DND-41 (cell line): ENCODE measurements around the gene RYR3.

Experiments used
- ATAC-seq: fragments of 200-7000 bp; cut with Tn5 transposase; 3 replicates; pipeline ENCODE4 v1.9.1; 2021; ENCODE audit warnings: low read depth; ENCODE audit not compliant: insufficient read depth
- DNase-seq: peaks from one replicate; pipeline ENCODE4 v3.0.0-alpha.2; 2020
- H2AFZ ChIP-seq: 2 replicates; pipeline ENCODE4 v1.6.0; 2012; ENCODE audit warnings: low read depth, low read length
- H3K27ac ChIP-seq: 2 replicates; pipeline ENCODE4 v1.5.1; 2012; ENCODE audit warnings: low read length, inconsistent platforms
- H3K27me3 ChIP-seq: fragments of 200-600 bp; sonication (generic); 2 replicates; pipeline ENCODE4 v1.6.0; 2012; ENCODE audit warnings: low read length, mild to moderate bottlenecking, inconsistent platforms; ENCODE audit not compliant: insufficient read depth, poor library complexity
- H3K36me3 ChIP-seq: 2 replicates; pipeline ENCODE4 v1.5.1; 2012; ENCODE audit warnings: low read length, inconsistent platforms; ENCODE audit not compliant: insufficient read depth
- H3K4me1 ChIP-seq: 2 replicates; pipeline ENCODE4 v1.5.1; 2012; ENCODE audit warnings: mild to moderate bottlenecking, low read length; ENCODE audit not compliant: insufficient read depth
- H3K4me2 ChIP-seq: 2 replicates; pipeline ENCODE4 v1.6.0; 2012; ENCODE audit warnings: mild to moderate bottlenecking, moderate library complexity, low read length, inconsistent platforms; ENCODE audit not compliant: insufficient read depth
- H3K4me3 ChIP-seq, 2 experiments: fragments of 200-600 bp in 1 of 2; shearing (Covaris generic) in 1 of 2; 2 replicates each; pipeline ENCODE4 v1.5.1; 2012 to 2016; ENCODE audit warnings: inconsistent platforms in 2 of 2, low read length in 2 of 2, mild to moderate bottlenecking in 2 of 2, low read depth in 1 of 2, moderate library complexity in 1 of 2
- H3K79me2 ChIP-seq: 2 replicates; pipeline ENCODE4 v1.6.0; 2012; ENCODE audit warnings: low read length, inconsistent platforms; ENCODE audit not compliant: insufficient read depth
- H3K9ac ChIP-seq: 2 replicates; pipeline ENCODE4 v1.6.0; 2012; ENCODE audit warnings: low read depth, mild to moderate bottlenecking, inconsistent platforms, low read length, moderate library complexity
- H3K9me3 ChIP-seq: 2 replicates; pipeline ENCODE4 v1.5.1; 2012; ENCODE audit warnings: low read length, moderate library complexity, mild to moderate bottlenecking, inconsistent platforms; ENCODE audit not compliant: insufficient read depth, severe bottlenecking
- H4K20me1 ChIP-seq: 2 replicates; pipeline ENCODE4 v1.6.0; 2012; ENCODE audit warnings: low read length; ENCODE audit not compliant: insufficient read depth
- CTCF ChIP-seq: IDR thresholded peaks from 2 replicates; pipeline ENCODE4 v1.5.1; 2012; ENCODE audit warnings: borderline replicate concordance, low read length, moderate library complexity, mild to moderate bottlenecking; ENCODE audit not compliant: poor library complexity, severe bottlenecking; ENCODE audit errors: extremely low read depth
- EZH2 ChIP-seq: IDR thresholded peaks from 3 replicates; pipeline ENCODE4 v1.6.1; 2012; ENCODE audit warnings: borderline replicate concordance, low read depth, mild to moderate bottlenecking, moderate library complexity, low read length, inconsistent platforms; ENCODE audit not compliant: severe bottlenecking

RYR3 gene

GRCh38 chr15:33742306-33742705, 431.5 kb downstream of the RYR3 start:
- Histone ChIP-seq H2AFZ (no peak overlapping the region), H3K9ac (no peak overlapping the region), H3K4me3 (no peak overlapping the region), H3K27ac (no peak overlapping the region), H3K27me3 (no peaks in the 10 kb centered on the region), H3K9me3 (no peaks in the 10 kb centered on the region), H4K20me1 (0 out of 2 replicates have a peak, but pooled peaks cover 2% of the 10 kb centered on the region), H3K79me2 (no peaks in the 10 kb centered on the region), H3K4me1 (no peaks in the 10 kb centered on the region), H3K36me3 (no peaks in the 10 kb centered on the region), H3K4me2 (no peak overlapping the region)
- TF ChIP-seq CTCF (no peak), EZH2 (no peak)
- DNase-seq, result no peak
- no peak for ATAC-seq

- ATAC-seq (no peak), DNase-seq (no peak)
- H2AFZ ChIP-seq, result no peak overlapping the region
- H3K4me1 ChIP-seq, result no peaks in the 10 kb centered on the region
- H3K9me3 ChIP-seq, result no peaks in the 10 kb centered on the region
- H3K9ac ChIP-seq, result no peak overlapping the region
- TF ChIP-seq CTCF (no peak), EZH2 (no peak)
- 0 out of 2 replicates have a peak, but pooled peaks cover 2% of the 10 kb centered on the region for H4K20me1 ChIP-seq
- no peak overlapping the region for H3K27ac ChIP-seq
- H3K4me2 ChIP-seq, result no peak overlapping the region
- no peak overlapping the region for H3K4me3 ChIP-seq
- H3K27me3 ChIP-seq, result no peaks in the 10 kb centered on the region
- no peaks in the 10 kb centered on the region for H3K36me3 ChIP-seq
- no peaks in the 10 kb centered on the region for H3K79me2 ChIP-seq
Observed at GRCh38 chr15:33742800-33743199, 432.0 kb downstream of the RYR3 start.

GRCh38 chr15:33746203-33746602, 435.4 kb downstream of the RYR3 start:
- Histone ChIP-seq H2AFZ (no peak overlapping the region), H3K79me2 (no peaks in the 10 kb centered on the region)

More at GRCh38 chr15:33746203-33746602, 435.4 kb downstream of the RYR3 start:
- TF ChIP-seq CTCF (no peak), EZH2 (no peak)
- no peak overlapping the region for H3K9ac ChIP-seq
- no peaks in the 10 kb centered on the region for H3K9me3 ChIP-seq
- DNase-seq, result no peak
- 0 out of 2 replicates have a peak, but pooled peaks cover 2% of the 10 kb centered on the region for H4K20me1 ChIP-seq
- H3K36me3 ChIP-seq, result no peaks in the 10 kb centered on the region
- H3K4me3 ChIP-seq, result no peak overlapping the region
- no peaks in the 10 kb centered on the region for H3K27me3 ChIP-seq
- ATAC-seq, result no peak
- no peak overlapping the region for H3K27ac ChIP-seq
- H3K4me1 ChIP-seq, result no peaks in the 10 kb centered on the region
- H3K4me2 ChIP-seq, result no peak overlapping the region
